ENCODE data around the gene OR5H2. TPM values are rescaled to one million over a fixed set of nuclear protein-coding genes. Genes with fewer than 3 reads are reported as not detected.

Gene OR5H2
- not detected in 2 replicates for total RNA-seq

GRCh38 chr3:98282205-98282604 is at the start of gene OR5H2:
Gene OR5H2, plus strand, starts transcription at chr3:98282505. Its CDS starts 398 bp downstream, at chr3:98282903.
- H3K4me1 ChIP-seq (ENCODE audit: insufficient read depth, low read length) = no peaks in the 10 kb centered on the region
- H3K27ac ChIP-seq (ENCODE audit: low read depth, low read length) = no peak within 1 kb of the TSS
- H4K20me1 ChIP-seq (ENCODE audit: insufficient read depth, low read length) = no peaks in the 10 kb centered on the region
- no peaks in the 10 kb centered on the region for H3K79me2 ChIP-seq (ENCODE audit: insufficient read depth, low read length)
- no peak within 1 kb of the TSS for H3K4me3 ChIP-seq (ENCODE audit: insufficient read depth, low read length)
- H3K4me2 ChIP-seq (ENCODE audit: insufficient read depth, low read length) = no peak within 1 kb of the TSS
- no peaks in the 10 kb centered on the region for H3K9me3 ChIP-seq (ENCODE audit: low read depth, low read length)
- no peaks in the 10 kb centered on the region for H3K36me3 ChIP-seq (ENCODE audit: insufficient read depth, low read length)
- no peak within 1 kb of the TSS for H2AFZ ChIP-seq (ENCODE audit: low read length)
- no peaks in the 10 kb centered on the region for H3K27me3 ChIP-seq (ENCODE audit: insufficient read depth, low read length)
- DNase-seq (ENCODE audit: insufficient read length, low spot score, missing footprints) = no peak
- TF ChIP-seq CTCF (IDR thresholded peaks at IDR 0.05; ENCODE audit: extremely low read depth, low read depth, low read length) = no peak

GRCh38 chr3:98233468-98233867 is 48.8 kb upstream of the OR5H2 start:
- no peak overlapping the region for H3K27ac ChIP-seq (ENCODE audit: low read depth, low read length)

GRCh38 chr3:98240131-98240530 is 42.2 kb upstream of the OR5H2 start:
- no peaks in the 10 kb centered on the region for H3K4me1 ChIP-seq (ENCODE audit: insufficient read depth, low read length)
- TF ChIP-seq CTCF (IDR thresholded peaks at IDR 0.05; ENCODE audit: extremely low read depth, low read depth, low read length) = no peak
- H3K4me3 ChIP-seq (ENCODE audit: insufficient read depth, low read length) = no peak overlapping the region
- no peaks in the 10 kb centered on the region for H3K36me3 ChIP-seq (ENCODE audit: insufficient read depth, low read length)
- H3K27ac ChIP-seq (ENCODE audit: low read depth, low read length) = no peak overlapping the region
- no peaks in the 10 kb centered on the region for H3K9me3 ChIP-seq (ENCODE audit: low read depth, low read length)
- no peaks in the 10 kb centered on the region for H4K20me1 ChIP-seq (ENCODE audit: insufficient read depth, low read length)
- no peaks in the 10 kb centered on the region for H3K27me3 ChIP-seq (ENCODE audit: insufficient read depth, low read length)
- no peak overlapping the region for H2AFZ ChIP-seq (ENCODE audit: low read length)
- DNase-seq (ENCODE audit: insufficient read length, low spot score, missing footprints) = no peak
- no peaks in the 10 kb centered on the region for H3K79me2 ChIP-seq (ENCODE audit: insufficient read depth, low read length)
- no peak overlapping the region for H3K4me2 ChIP-seq (ENCODE audit: insufficient read depth, low read length)

More at GRCh38 chr3:98233468-98233867, 48.8 kb upstream of the OR5H2 start:
- no peak overlapping the region for H2AFZ ChIP-seq (ENCODE audit: low read length)
- TF ChIP-seq CTCF (IDR thresholded peaks at IDR 0.05; ENCODE audit: extremely low read depth, low read depth, low read length) = no peak
- H3K27me3 ChIP-seq (ENCODE audit: insufficient read depth, low read length) = no peaks in the 10 kb centered on the region
- H3K4me3 ChIP-seq (ENCODE audit: insufficient read depth, low read length) = no peak overlapping the region
- H3K79me2 ChIP-seq (ENCODE audit: insufficient read depth, low read length) = no peaks in the 10 kb centered on the region
- no peak overlapping the region for H3K4me2 ChIP-seq (ENCODE audit: insufficient read depth, low read length)
- H4K20me1 ChIP-seq (ENCODE audit: insufficient read depth, low read length) = no peaks in the 10 kb centered on the region
- DNase-seq (ENCODE audit: insufficient read length, low spot score, missing footprints) = no peak
- H3K36me3 ChIP-seq (ENCODE audit: insufficient read depth, low read length) = no peaks in the 10 kb centered on the region
- no peaks in the 10 kb centered on the region for H3K4me1 ChIP-seq (ENCODE audit: insufficient read depth, low read length)
- H3K9me3 ChIP-seq (ENCODE audit: low read depth, low read length) = no peaks in the 10 kb centered on the region

- Histone ChIP-seq H3K79me2 (ENCODE audit: insufficient read depth, low read length) (no peaks in the 10 kb centered on the region), H3K4me1 (ENCODE audit: insufficient read depth, low read length) (no peaks in the 10 kb centered on the region), H2AFZ (ENCODE audit: low read length) (no peak overlapping the region), H4K20me1 (ENCODE audit: insufficient read depth, low read length) (no peaks in the 10 kb centered on the region), H3K4me2 (ENCODE audit: insufficient read depth, low read length) (no peak overlapping the region), H3K4me3 (ENCODE audit: insufficient read depth, low read length) (no peak overlapping the region), H3K27me3 (ENCODE audit: insufficient read depth, low read length) (no peaks in the 10 kb centered on the region), H3K36me3 (ENCODE audit: insufficient read depth, low read length) (no peaks in the 10 kb centered on the region), H3K27ac (ENCODE audit: low read depth, low read length) (no peak overlapping the region), H3K9me3 (ENCODE audit: low read depth, low read length) (no peaks in the 10 kb centered on the region)
- no peak for TF ChIP-seq CTCF (IDR thresholded peaks at IDR 0.05; ENCODE audit: extremely low read depth, low read depth, low read length)
- DNase-seq (ENCODE audit: insufficient read length, low spot score, missing footprints) = no peak
Measured at GRCh38 chr3:98242155-98242554, 40.1 kb upstream of the OR5H2 start.

Data from osteoblast (primary cell).